ENCODE results near the gene UBXN2A.
"Not testable (repeated sequence)": the region's sequence is repeated elsewhere in the genome, so short reads cannot be mapped to it uniquely, and the experiment has no call there.

The UBXN2A gene

GRCh38 chr2:24040511-24040910 lies 100.2 kb downstream of the UBXN2A start:
- no peak for TF ChIP-seq CTCF (conservative IDR thresholded peaks at IDR 0.05; ENCODE audit: control insufficient read depth, insufficient read depth, low read depth, low read length)
- no peak overlapping the region for H3K4me3 ChIP-seq (ENCODE audit: control insufficient read depth, low read depth, low read length)
- DNase-seq (ENCODE audit: low read depth) = no peak

- not testable (repeated sequence) for DNase-seq (ENCODE audit: low read depth); H3K4me3 ChIP-seq (ENCODE audit: control insufficient read depth, low read depth, low read length)
These were observed 102.9 kb downstream of the UBXN2A start for GRCh38 chr2:24043133-24043532.

- H3K4me3 ChIP-seq (ENCODE audit: control insufficient read depth, low read depth, low read length) = peak overlapping the region; percentile 96
- no peak for TF ChIP-seq CTCF (conservative IDR thresholded peaks at IDR 0.05; ENCODE audit: control insufficient read depth, insufficient read depth, low read depth, low read length)
- DNase-seq (ENCODE audit: low read depth) = no peak
These were observed 105.5 kb downstream of the UBXN2A start for GRCh38 chr2:24045511-24046508.

GRCh38 chr2:24046599-24046929 lies 106.3 kb downstream of the UBXN2A start:
- no peak for TF ChIP-seq CTCF (conservative IDR thresholded peaks at IDR 0.05; ENCODE audit: control insufficient read depth, insufficient read depth, low read depth, low read length)
- DNase-seq (ENCODE audit: low read depth) = peak; percentile 10
- peak overlapping the region; percentile 96 for H3K4me3 ChIP-seq (ENCODE audit: control insufficient read depth, low read depth, low read length)

GRCh38 chr2:24046930-24047702 lies 106.9 kb downstream of the UBXN2A start, which contains the start of gene WDCP:
WDCP (minus strand) TSS chr2:24047391; CDS start chr2:24039494, 7,897 bp downstream.
- H3K4me3 ChIP-seq (ENCODE audit: control insufficient read depth, low read depth, low read length) = peak within 1 kb of the TSS; percentile 96
- no peak for TF ChIP-seq CTCF (conservative IDR thresholded peaks at IDR 0.05; ENCODE audit: control insufficient read depth, insufficient read depth, low read depth, low read length)
- DNase-seq (ENCODE audit: low read depth) = peak; percentile 98

GRCh38 chr2:24047703-24048033 lies 107.4 kb downstream of the UBXN2A start:
- no peak overlapping the region for H3K4me3 ChIP-seq (ENCODE audit: control insufficient read depth, low read depth, low read length)
- no peak for DNase-seq (ENCODE audit: low read depth)
- no peak for TF ChIP-seq CTCF (conservative IDR thresholded peaks at IDR 0.05; ENCODE audit: control insufficient read depth, insufficient read depth, low read depth, low read length)
